ENCODE results near the gene GON4L.
A peak's percentile ranks its signal among the peaks of the same experiment; 100 is the strongest.
"Not testable (repeated sequence)": the region's sequence is repeated elsewhere in the genome, so short reads cannot be mapped to it uniquely, and the experiment has no call there.

Gene GON4L

GRCh38 chr1:155812878-155813277, 44.1 kb downstream of the GON4L start:
- no peak for DNase-seq

GRCh38 chr1:155809088-155809487, 47.9 kb downstream of the GON4L start:
- no peak for DNase-seq

GRCh38 chr1:155801149-155801548, 55.9 kb downstream of the GON4L start:
- no peak for DNase-seq

GRCh38 chr1:155795618-155796017, 61.4 kb downstream of the GON4L start:
- not testable (repeated sequence) for DNase-seq

- DNase-seq = no peak
Observed at GRCh38 chr1:155794605-155795245, 62.3 kb downstream of the GON4L start.

DNA sequence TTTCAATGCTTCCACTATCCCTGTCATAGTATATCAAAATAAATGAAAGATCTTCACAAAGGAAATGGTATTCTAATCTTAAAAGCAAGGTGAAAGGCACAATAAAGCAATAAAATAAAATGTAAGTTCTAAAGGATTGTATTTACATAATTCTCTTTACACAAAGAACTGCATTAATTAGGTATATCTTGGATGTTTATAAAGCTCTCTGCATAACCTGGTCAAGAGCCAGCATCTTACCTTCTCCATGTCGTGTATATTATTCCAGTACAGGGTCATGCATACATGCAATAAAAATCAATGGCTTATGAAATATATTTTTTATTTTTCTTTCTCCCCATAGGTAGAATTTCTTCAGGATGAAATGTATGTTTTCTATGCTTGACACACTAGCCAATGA, 63.8 kb downstream of the GON4L start:
- DNase-seq = no peak

- no peak for DNase-seq
Observed at GRCh38 chr1:155777582-155777981, 79.4 kb downstream of the GON4L start.

DNA sequence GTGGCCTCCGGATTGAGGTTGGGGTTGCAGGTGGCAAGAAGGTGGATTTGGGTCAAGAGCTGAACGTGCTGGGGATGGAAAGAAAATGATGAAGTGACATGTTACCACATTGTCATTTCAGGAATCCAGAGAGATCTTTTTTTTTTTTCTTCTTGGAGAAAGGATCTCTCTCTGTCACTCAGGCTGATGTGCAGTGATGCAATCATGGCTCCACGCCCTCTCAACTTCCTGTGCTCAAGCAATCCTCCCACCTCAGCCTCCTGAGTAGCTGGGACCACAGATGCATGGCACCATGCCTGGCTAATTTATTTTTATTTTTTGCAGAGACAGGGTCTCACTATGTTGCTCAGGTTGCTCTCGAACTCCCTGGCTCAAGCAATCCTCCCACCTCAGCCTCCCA, 80.6 kb downstream of the GON4L start:
- no peak for DNase-seq

DNA sequence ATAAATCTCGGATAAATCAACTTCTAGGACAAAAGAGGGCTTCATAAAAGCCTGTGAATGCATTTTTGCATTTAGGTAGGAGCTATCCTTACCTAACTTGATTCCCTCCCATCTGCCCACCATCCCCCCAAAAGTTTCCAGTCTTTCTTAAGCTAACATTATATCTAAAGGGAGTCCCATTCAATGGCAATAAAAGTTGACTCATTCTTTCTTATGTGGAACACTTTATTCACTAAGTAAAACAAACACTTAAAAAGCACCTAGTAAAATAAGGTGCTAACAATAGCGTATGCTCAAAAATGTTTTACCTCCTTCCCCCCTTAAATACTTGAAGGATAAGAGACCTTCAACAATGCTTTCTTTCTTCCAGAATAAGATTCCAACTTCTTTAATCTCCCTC, 83.8 kb downstream of the GON4L start:
- no peak for DNase-seq

GRCh38 chr1:155769257-155769656, 87.8 kb downstream of the GON4L start:
- no peak for DNase-seq

DNA sequence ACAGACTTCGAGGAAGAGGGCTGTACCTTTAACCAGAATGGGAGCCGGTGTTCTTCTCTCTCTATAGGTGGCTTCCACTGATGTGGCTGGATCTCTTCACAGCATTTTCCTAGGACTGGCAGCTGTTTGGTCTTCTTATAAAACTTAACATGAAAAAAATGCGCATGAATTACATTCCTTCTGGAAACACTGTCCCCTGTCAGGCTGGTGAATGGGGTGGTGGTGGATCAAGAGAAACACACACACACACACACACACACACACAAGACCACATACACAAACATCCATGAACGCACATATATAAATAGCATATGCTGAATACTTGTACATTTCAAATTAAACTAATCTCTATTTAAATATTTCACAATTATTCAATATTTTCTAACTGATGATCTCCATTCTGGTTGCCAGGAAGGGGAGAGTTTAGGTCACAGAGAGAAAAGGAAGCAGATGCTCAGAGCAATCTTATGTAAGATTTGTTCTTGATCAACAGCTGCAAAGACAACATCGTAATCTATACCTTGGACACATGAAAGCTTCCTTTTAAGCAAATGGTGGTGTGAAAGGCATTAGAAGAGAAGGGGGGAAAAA, 89.5 kb downstream of the GON4L start:
- DNase-seq = not testable (repeated sequence)

GRCh38 chr1:155763989-155764388, 93.0 kb downstream of the GON4L start:
- DNase-seq = not testable (repeated sequence)

DNA sequence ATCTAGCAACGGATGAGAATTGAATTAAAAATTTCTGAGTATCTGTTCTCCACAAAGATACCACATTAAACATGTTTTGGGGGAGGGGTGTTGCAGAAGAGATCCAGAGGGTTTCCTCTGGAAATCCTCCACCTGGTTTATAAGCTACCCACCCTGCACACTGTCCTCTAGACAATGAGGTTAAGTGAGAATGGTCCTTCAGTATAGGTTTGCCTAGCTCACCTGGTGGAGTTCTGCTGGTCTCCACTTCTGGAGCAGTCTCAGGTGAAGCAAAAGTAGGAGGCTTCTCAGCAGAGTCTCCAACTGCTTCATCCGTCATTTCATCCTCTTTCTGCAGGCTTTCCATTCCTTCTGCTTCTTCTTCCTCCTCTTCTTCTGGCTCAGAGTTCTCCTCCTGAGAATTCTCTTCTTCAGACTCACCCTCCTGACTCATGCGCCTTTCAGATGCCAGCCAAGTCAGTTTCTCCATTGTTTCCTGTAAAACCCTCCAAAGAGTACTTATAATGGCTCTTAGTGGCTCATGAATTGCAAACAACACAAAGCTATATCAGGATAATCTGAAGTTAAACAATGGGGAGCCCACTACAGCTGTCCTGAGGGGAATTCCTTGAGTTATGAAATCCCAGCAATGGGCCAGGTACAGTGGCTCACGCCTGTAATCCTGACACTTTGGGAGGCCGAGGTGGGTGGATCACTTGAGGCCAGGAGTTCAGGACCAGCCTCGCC, 93.8 kb downstream of the GON4L start:
- peak; percentile 42 for DNase-seq

GRCh38 chr1:155761736-155762405, 95.1 kb downstream of the GON4L start:
- no peak for DNase-seq

GRCh38 chr1:155760751-155761475, 96.1 kb downstream of the GON4L start:
- no peak for DNase-seq

GRCh38 chr1:155759966-155760630, 96.9 kb downstream of the GON4L start:
- no peak for DNase-seq

GRCh38 chr1:155759017-155759416, 98.0 kb downstream of the GON4L start:
- DNase-seq = not testable (repeated sequence)

- DNase-seq = not testable (repeated sequence)
Observed at GRCh38 chr1:155748141-155748540, 108.9 kb downstream of the GON4L start.

DNA sequence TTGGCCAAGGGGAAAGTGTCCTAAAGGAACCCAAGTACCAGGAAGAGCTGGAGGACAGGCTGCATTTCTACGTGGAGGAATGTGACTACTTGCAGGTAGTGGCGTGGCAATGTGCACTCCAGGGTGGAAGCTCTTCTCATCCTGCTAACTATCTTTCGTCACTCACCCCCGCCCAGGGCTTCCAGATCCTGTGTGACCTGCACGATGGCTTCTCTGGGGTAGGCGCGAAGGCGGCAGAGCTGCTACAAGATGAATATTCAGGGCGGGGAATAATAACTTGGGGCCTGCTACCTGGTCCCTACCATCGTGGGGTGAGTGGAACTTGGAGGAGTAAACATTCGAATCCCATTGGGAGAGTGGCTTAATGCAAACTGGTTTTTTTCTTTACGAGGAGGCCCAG, 109.4 kb downstream of the GON4L start:
- not testable (repeated sequence) for DNase-seq

- peak; percentile 88 for DNase-seq
Observed at GRCh38 chr1:155745284-155746228, 111.5 kb downstream of the GON4L start.

- no peak for DNase-seq
Observed at GRCh38 chr1:155744711-155745283, 112.2 kb downstream of the GON4L start.

Measured in GOT3 (cell line).